HL-60 (cell line): Measurements from ENCODE around the gene LENEP.

Experiments used
- DNase-seq, 2 experiments: peaks; one replicate each; pipeline ENCODE4 v3.0.0-alpha.2; 2010 to 2020; ENCODE audit warnings: low read depth in 1 of 2, low spot score in 1 of 2
- H3K27ac ChIP-seq: fragments of 250-450 bp; sonication (Bioruptor Pico); replicated peaks from 2 replicates; pipeline ENCODE4 v1.5.1; 2020; ENCODE audit warnings: mild to moderate bottlenecking, moderate library complexity
- H3K27me3 ChIP-seq: fragments of 250-450 bp; sonication (Bioruptor Pico); 2 replicates; pipeline ENCODE4 v1.5.1; 2021; ENCODE audit warnings: mild to moderate bottlenecking, moderate library complexity; ENCODE audit not compliant: insufficient read depth, poor library complexity, severe bottlenecking
- H3K4me3 ChIP-seq: replicated peaks from 2 replicates; pipeline ENCODE4 v1.5.1; 2011; ENCODE audit warnings: mild to moderate bottlenecking, control low read depth, low read length; ENCODE audit not compliant: insufficient read depth
- CTCF ChIP-seq: IDR thresholded peaks from one replicate; pipeline ENCODE4 v1.5.1; 2011; ENCODE audit warnings: low read length, control low read depth, inconsistent platforms; ENCODE audit not compliant: insufficient read depth
- GABPA ChIP-seq: IDR thresholded peaks from 2 replicates; pipeline ENCODE4 v1.6.1; 2012; ENCODE audit warnings: low read depth
- POLR2AphosphoS5 ChIP-seq: IDR thresholded peaks from 2 replicates; pipeline ENCODE4 v1.6.1; 2012; ENCODE audit warnings: low read depth
- REST ChIP-seq: IDR thresholded peaks from 2 replicates; pipeline ENCODE4 v1.6.1; 2012; ENCODE audit warnings: low read depth; ENCODE audit not compliant: insufficient replicate concordance
- SPI1 ChIP-seq: IDR thresholded peaks from 2 replicates; pipeline ENCODE4 v1.6.1; 2012; ENCODE audit warnings: low read depth, mild to moderate bottlenecking, borderline replicate concordance

The LENEP gene

GRCh38 chr1:154970631-154971340 is 22.6 kb upstream of the LENEP start, which contains the start of gene SHC1:
SHC1 (minus strand) TSS chr1:154970747; CDS start chr1:154970526, 221 bp downstream.
- no peaks in the 10 kb centered on the region for H3K27me3 ChIP-seq
- H3K27ac ChIP-seq, result no peak within 1 kb of the TSS
- DNase-seq, result no peak
- TF ChIP-seq GABPA, result no peak
- no peak for TF ChIP-seq CTCF
- no peak for TF ChIP-seq POLR2AphosphoS5
- no peak for TF ChIP-seq REST
- TF ChIP-seq SPI1, result no peak
- H3K4me3 ChIP-seq, result no peak within 1 kb of the TSS

- no peak overlapping the region for H3K27ac ChIP-seq
- DNase-seq, result no peak
- H3K4me3 ChIP-seq, result no peak overlapping the region
- no peaks in the 10 kb centered on the region for H3K27me3 ChIP-seq
- no peak for TF ChIP-seq SPI1
- no peak for TF ChIP-seq GABPA
- TF ChIP-seq REST, result no peak
- no peak for TF ChIP-seq POLR2AphosphoS5
- TF ChIP-seq CTCF, result no peak
These were observed 21.9 kb upstream of the LENEP start for GRCh38 chr1:154971341-154971998.

GRCh38 chr1:154972213-154972516 is 21.2 kb upstream of the LENEP start:
- DNase-seq, result no peak
- no peaks in the 10 kb centered on the region for H3K27me3 ChIP-seq
- H3K4me3 ChIP-seq, result no peak overlapping the region
- no peak for TF ChIP-seq SPI1
- no peak for TF ChIP-seq POLR2AphosphoS5
- TF ChIP-seq REST, result no peak
- TF ChIP-seq CTCF, result no peak
- no peak for TF ChIP-seq GABPA
- no peak overlapping the region for H3K27ac ChIP-seq
